Subcutaneous preadipocyte (primary cell): ENCODE measurements around the gene ZDHHC20. TPM values are rescaled to one million over a fixed set of nuclear protein-coding genes. Genes with fewer than 3 reads are reported as not detected.

Experiments
- small RNA-seq: library from RNA; depleted of rRNA; stranded (forward); fragments of <200 nt; gene quantifications from one replicate; pipeline ENCODE3, GENCODE V24; 2012
- total RNA-seq: library from RNA; depleted of rRNA; stranded (reverse); fragments of >200 nt; gene quantifications from 2 replicates; pipeline ENCODE4 v1.2.3, GENCODE V29; 2012

Gene ZDHHC20
- 66.1 and 79.6 TPM in 2 replicates for total RNA-seq

GRCh38 chr13:21458813-21459701 lies at the start of gene ZDHHC20:
Gene ZDHHC20 (minus strand): TSS chr13:21459303. CDS start chr13:21459171, 132 bp downstream.

Small RNA genes lying within 50 kb of the gene (small RNA-seq; reads per million reads assigned to genes)
- not detected for gene RNA5SP25

Other genes starting within 250 kb of the ZDHHC20 start
- gene MICU2, start 144.9 kb upstream of the ZDHHC20 start, total RNA-seq = 24.0 and 27.6 TPM in 2 replicates
- gene FGF9, start 211.8 kb upstream of the ZDHHC20 start, total RNA-seq = not detected in 2 replicates